Gastroesophageal sphincter (tissue), 3 donors: ENCODE measurements around the gene RAP1A.

Experiments used
- CTCF ChIP-seq, 4 experiments: fragments of 200-600 bp in 2 of 4; fragments of 450-650 bp in 2 of 4; sonication (generic) in 1 of 4; IDR thresholded peaks; one replicate each; pipeline ENCODE4 v1.5.1; 2017 to 2019; ENCODE audit warnings: antibody characterized with exemption in 4 of 4, mild to moderate bottlenecking in 2 of 4, moderate library complexity in 2 of 4
- POLR2A ChIP-seq, 2 donors: fragments of 450-650 bp; IDR thresholded peaks; one replicate each; pipeline ENCODE4 v1.6.1; 2017; ENCODE audit warnings: antibody characterized with exemption in 2 of 2, mild to moderate bottlenecking in 2 of 2, moderate library complexity in 1 of 2
- POLR2AphosphoS5 ChIP-seq: sonication (generic); formaldehyde crosslinking; IDR thresholded peaks from one replicate; pipeline ENCODE4 v1.6.1; 2017; ENCODE audit warnings: antibody characterized with exemption

- TF ChIP-seq POLR2A (IDR thresholded peaks at IDR 0.05) = no peak
- TF ChIP-seq POLR2AphosphoS5 = no peak
- no peak for TF ChIP-seq CTCF (IDR thresholded peaks at IDR 0.05)
Measured at GRCh38 chr1:111620441-111620971, 917 bp downstream of the RAP1A start.
